Measurements from ENCODE around the gene EFCAB6.

The EFCAB6 gene

GRCh38 chr22:43561415-43562178 lies 250.5 kb downstream of the EFCAB6 start:
- TF ChIP-seq, protein P1, sequence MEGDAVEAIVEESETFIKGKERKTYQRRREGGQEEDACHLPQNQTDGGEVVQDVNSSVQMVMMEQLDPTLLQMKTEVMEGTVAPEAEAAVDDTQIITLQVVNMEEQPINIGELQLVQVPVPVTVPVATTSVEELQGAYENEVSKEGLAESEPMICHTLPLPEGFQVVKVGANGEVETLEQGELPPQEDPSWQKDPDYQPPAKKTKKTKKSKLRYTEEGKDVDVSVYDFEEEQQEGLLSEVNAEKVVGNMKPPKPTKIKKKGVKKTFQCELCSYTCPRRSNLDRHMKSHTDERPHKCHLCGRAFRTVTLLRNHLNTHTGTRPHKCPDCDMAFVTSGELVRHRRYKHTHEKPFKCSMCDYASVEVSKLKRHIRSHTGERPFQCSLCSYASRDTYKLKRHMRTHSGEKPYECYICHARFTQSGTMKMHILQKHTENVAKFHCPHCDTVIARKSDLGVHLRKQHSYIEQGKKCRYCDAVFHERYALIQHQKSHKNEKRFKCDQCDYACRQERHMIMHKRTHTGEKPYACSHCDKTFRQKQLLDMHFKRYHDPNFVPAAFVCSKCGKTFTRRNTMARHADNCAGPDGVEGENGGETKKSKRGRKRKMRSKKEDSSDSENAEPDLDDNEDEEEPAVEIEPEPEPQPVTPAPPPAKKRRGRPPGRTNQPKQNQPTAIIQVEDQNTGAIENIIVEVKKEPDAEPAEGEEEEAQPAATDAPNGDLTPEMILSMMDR (IDR thresholded peaks at IDR 0.05; ENCODE audit: low read depth, low read length, missing control alignments), result no peak
- no peak overlapping the region for H3K4me3 ChIP-seq (replicated peaks; ENCODE audit: low read depth, low read length)
- DNase-seq (ENCODE audit: extremely low read depth, low read depth), result no peak

- TF ChIP-seq, protein P1 (IDR thresholded peaks at IDR 0.05; ENCODE audit: low read depth, low read length, missing control alignments), result no peak
- DNase-seq (ENCODE audit: extremely low read depth, low read depth), result no peak
- no peak overlapping the region for H3K4me3 ChIP-seq (replicated peaks; ENCODE audit: low read depth, low read length)
Measured at GRCh38 chr22:43560651-43561050, 251.5 kb downstream of the EFCAB6 start.

DNA sequence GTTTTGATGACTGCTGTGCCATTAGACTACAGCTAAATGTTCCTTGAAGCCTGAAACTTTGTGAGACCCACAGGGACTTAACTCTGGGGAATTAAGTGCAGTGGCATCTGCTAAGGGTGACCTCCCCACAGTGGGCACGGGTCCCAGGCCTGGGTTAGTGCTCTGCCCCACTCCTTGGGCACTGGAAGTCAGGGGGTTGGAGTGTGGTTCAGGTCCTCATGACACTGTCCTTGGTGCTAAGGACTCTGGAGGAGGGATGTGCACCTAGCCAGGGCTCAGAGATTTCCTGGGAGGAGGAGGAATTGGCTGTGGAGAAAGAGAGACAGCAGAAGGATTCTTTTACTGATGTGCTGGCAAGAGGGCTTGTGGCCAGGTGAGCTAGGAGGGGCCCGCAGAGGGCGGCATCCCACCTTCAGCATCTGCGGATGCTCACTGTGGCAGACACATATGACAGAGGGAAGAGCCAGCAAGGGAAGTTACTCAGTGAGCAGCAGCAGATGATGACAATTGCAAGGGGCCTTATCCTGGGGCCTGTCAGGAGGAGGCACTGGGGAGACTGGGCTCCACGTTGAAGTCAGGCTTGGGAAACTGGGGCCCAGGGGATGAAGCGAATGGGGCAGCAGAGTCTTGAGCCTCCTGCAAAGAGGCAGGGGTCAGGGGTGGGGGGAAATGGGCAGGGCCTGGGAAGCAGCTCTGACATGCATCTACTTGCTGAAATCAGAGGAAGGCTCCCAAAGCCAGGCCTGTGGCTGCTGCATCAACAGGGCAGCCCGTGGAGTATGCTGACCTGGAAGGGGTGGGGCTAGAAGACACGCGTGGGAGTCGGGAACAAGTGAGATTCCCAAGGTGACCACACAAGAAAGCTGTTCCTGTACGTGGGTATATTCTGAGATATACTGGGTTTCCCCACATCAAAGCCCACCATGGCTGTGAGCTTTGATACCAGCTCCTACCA lies 256.3 kb downstream of the EFCAB6 start:
- TF ChIP-seq, protein P1 (IDR thresholded peaks at IDR 0.05; ENCODE audit: low read depth, low read length, missing control alignments), result no peak
- H3K4me3 ChIP-seq (replicated peaks; ENCODE audit: low read depth, low read length), result no peak overlapping the region

GRCh38 chr22:43554694-43555365 lies 257.3 kb downstream of the EFCAB6 start:
- TF ChIP-seq, protein P1 (IDR thresholded peaks at IDR 0.05; ENCODE audit: low read depth, low read length, missing control alignments), result no peak
- no peak for DNase-seq (ENCODE audit: extremely low read depth, low read depth)
- H3K4me3 ChIP-seq (replicated peaks; ENCODE audit: low read depth, low read length), result no peak overlapping the region

More for the DNA sequence above, 256.3 kb downstream of the EFCAB6 start:
- no peak for DNase-seq (ENCODE audit: extremely low read depth, low read depth)

DNA sequence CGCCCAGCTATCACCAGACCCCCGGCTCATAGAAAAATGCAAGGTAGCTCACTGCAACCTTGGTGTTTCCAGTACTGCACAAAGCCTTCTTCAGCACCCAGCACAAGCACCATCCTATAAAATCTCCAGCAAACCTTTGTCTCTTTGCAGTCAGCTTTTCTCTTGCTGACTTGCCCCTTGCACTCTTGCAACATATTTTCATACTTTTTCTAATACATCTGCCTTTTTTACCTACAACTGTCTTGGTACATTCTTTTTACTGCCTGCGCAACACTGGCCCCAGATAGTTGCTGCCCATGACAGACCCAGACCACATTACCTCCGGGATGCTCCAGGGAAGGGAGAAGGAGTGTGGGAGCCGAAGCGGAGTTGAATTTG lies 257.9 kb downstream of the EFCAB6 start:
- no peak for DNase-seq (ENCODE audit: extremely low read depth, low read depth)
- H3K4me3 ChIP-seq (replicated peaks; ENCODE audit: low read depth, low read length), result no peak overlapping the region
- TF ChIP-seq, protein P1 (IDR thresholded peaks at IDR 0.05; ENCODE audit: low read depth, low read length, missing control alignments), result no peak

DNA sequence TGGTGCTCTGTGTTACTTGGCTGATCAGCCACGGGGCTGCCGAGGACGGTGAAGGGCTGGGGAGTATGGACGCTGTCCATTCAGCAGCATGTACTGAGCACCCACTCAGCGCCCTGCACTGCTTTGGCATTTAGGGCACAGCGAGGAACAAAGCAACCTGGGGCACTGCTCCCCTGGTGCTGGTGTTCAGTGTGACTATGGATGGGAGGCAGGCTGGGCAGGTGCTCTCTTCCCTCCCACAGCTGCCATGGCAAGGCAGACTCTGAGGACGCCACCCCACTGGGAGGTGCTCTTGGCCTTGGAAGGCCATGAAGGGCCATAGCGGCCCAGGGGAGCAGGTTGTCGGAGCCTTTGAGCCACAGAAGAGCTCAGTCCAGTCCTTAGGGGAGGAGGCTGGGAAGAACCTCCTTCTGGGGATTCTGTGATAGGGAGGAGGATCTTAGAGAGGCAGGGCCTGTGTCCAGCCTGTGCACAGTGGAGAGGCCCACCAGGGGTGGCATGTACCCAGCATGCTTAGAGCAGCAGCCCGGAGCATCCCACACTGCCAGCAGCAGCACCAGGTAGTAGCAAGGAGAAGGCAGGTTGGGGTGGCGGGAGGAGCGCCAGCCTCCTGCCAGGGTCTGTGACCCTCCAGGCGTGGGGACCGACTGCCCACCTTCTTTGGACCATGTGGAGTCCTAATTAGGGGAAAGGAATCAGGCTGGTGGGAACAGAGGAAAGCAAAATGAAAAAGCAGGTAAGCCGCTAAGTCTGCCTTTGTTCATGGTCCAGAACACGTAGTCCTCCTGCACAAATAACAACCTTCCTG lies 258.4 kb downstream of the EFCAB6 start:
- TF ChIP-seq, protein P1 (IDR thresholded peaks at IDR 0.05; ENCODE audit: low read depth, low read length, missing control alignments), result no peak
- DNase-seq (ENCODE audit: extremely low read depth, low read depth), result no peak
- H3K4me3 ChIP-seq (replicated peaks; ENCODE audit: low read depth, low read length), result no peak overlapping the region
